Coronary artery (tissue), 2 donors: Measurements from ENCODE around the gene IQSEC3.

Experiments used
- DNase-seq: peaks from one replicate; pipeline ENCODE4 v3.0.0-alpha.2; 2017; ENCODE audit warnings: low spot score
- H3K27ac ChIP-seq, 2 donors: fragments of 200-600 bp; sonication (generic); one replicate each; pipeline ENCODE4 v1.5.1; 2016 to 2019
- H3K4me3 ChIP-seq: fragments of 200-600 bp; sonication (generic); 2 replicates; pipeline ENCODE4 v1.5.1; 2016; ENCODE audit warnings: mild to moderate bottlenecking, moderate library complexity
- CTCF ChIP-seq: fragments of 200-600 bp; sonication (generic); IDR thresholded peaks from one replicate; pipeline ENCODE4 v1.5.1; 2019; ENCODE audit warnings: antibody characterized with exemption

IQSEC3 gene

GRCh38 chr12:87856-88255 is 21.3 kb downstream of the IQSEC3 start:
- no peak overlapping the region for H3K27ac ChIP-seq
- H3K4me3 ChIP-seq = no peak overlapping the region
- no peak for TF ChIP-seq CTCF
- DNase-seq = no peak

GRCh38 chr12:89653-90052 is 23.1 kb downstream of the IQSEC3 start:
- Histone ChIP-seq H3K4me3 (no peak overlapping the region), H3K27ac (no peak overlapping the region)
- no peak for TF ChIP-seq CTCF
- no peak for DNase-seq

GRCh38 chr12:91213-91612 is 24.6 kb downstream of the IQSEC3 start:
- DNase-seq = no peak
- H3K4me3 ChIP-seq = no peak overlapping the region
- H3K27ac ChIP-seq = no peak overlapping the region
- no peak for TF ChIP-seq CTCF

- no peak overlapping the region for H3K27ac ChIP-seq
- no peak overlapping the region for H3K4me3 ChIP-seq
- no peak for DNase-seq
- TF ChIP-seq CTCF = no peak
These were observed 26.9 kb downstream of the IQSEC3 start for GRCh38 chr12:93266-94005.

GRCh38 chr12:96543-96942 is 30.0 kb downstream of the IQSEC3 start:
- no peak overlapping the region for H3K4me3 ChIP-seq
- no peak for DNase-seq
- TF ChIP-seq CTCF = no peak

GRCh38 chr12:98924-99352 is 32.4 kb downstream of the IQSEC3 start:
- no peak overlapping the region for H3K4me3 ChIP-seq
- H3K27ac ChIP-seq = no peak overlapping the region
- no peak for DNase-seq
- TF ChIP-seq CTCF = no peak

More at GRCh38 chr12:96543-96942, 30.0 kb downstream of the IQSEC3 start:
- H3K27ac ChIP-seq = no peak overlapping the region

- no peak overlapping the region for H3K4me3 ChIP-seq
- DNase-seq = no peak
- H3K27ac ChIP-seq = no peak overlapping the region
- TF ChIP-seq CTCF = no peak
These were observed 33.0 kb downstream of the IQSEC3 start for GRCh38 chr12:99605-100004.
